Activated T-helper 2 cell treated with anti-CD3 and anti-CD28 coated beads, Interferon-gamma antibody, Interleukin-2, Interleukin-4, amounts not matched to agents 10 μg/mL and 5 μg/mL and 100 μg/mL, durations not matched to agents 14 hours and 24 hours and 36 hours (primary cell): ENCODE measurements around the gene KRT23. TPM values are rescaled to one million over a fixed set of nuclear protein-coding genes. Genes with fewer than 3 reads are reported as not detected.

ENCODE experiments used
- DNase-seq: peaks from one replicate; pipeline ENCODE4 v3.0.0; 2021; ENCODE audit warnings: low spot score
- H3K27ac Mint-ChIP-seq: one replicate; pipeline ENCODE4 v1.8.0; 2021; ENCODE audit warnings: mixed read lengths
- H3K27me3 Mint-ChIP-seq: one replicate; pipeline ENCODE4 v1.8.0; 2021; ENCODE audit warnings: low read depth, mixed read lengths
- H3K36me3 Mint-ChIP-seq: one replicate; pipeline ENCODE4 v1.8.0; 2021; ENCODE audit warnings: low read depth, mixed read lengths
- H3K4me1 Mint-ChIP-seq: one replicate; pipeline ENCODE4 v1.8.0; 2021; ENCODE audit warnings: low read depth, mixed read lengths
- H3K4me3 Mint-ChIP-seq: one replicate; pipeline ENCODE4 v1.8.0; 2021; ENCODE audit warnings: low read depth, mild to moderate bottlenecking, moderate library complexity, mixed read lengths
- H3K9me3 Mint-ChIP-seq: one replicate; pipeline ENCODE4 v1.8.0; 2021; ENCODE audit warnings: mixed read lengths
- intact Hi-C: fragments of 100-400 bp; cut with micrococcal nuclease; formaldehyde crosslinking; loops from one replicate; pipeline ENCODE4 v1.15.1; 2023
- total RNA-seq: library from RNA; stranded (reverse); gene quantifications from 2 replicates; pipeline ENCODE4 v1.2.3, GENCODE V29; 2022

The KRT23 gene
- total RNA-seq, 1 donor from 2014 or later: not detected

- H3K27ac Mint-ChIP-seq: no peak overlapping the region
- H3K4me3 Mint-ChIP-seq: no peak overlapping the region
- H3K27me3 Mint-ChIP-seq: peaks cover 25% of the 10 kb centered on the region
- H3K4me1 Mint-ChIP-seq: peaks cover 2% of the 10 kb centered on the region
- H3K36me3 Mint-ChIP-seq: no peaks in the 10 kb centered on the region
- DNase-seq: no peak
- intact Hi-C loops: no loop called here
- no peaks in the 10 kb centered on the region for H3K9me3 Mint-ChIP-seq
Observed at GRCh38 chr17:40896916-40897455, 40.5 kb downstream of the KRT23 start.

GRCh38 chr17:40895106-40895730 is 42.2 kb downstream of the KRT23 start:
- no peak overlapping the region for H3K27ac Mint-ChIP-seq
- H3K27me3 Mint-ChIP-seq: peaks cover 25% of the 10 kb centered on the region
- no peaks in the 10 kb centered on the region for H3K36me3 Mint-ChIP-seq
- DNase-seq: no peak
- no peaks in the 10 kb centered on the region for H3K9me3 Mint-ChIP-seq
- intact Hi-C loops: no loop called here
- H3K4me1 Mint-ChIP-seq: no peaks in the 10 kb centered on the region
- no peak overlapping the region for H3K4me3 Mint-ChIP-seq

DNA sequence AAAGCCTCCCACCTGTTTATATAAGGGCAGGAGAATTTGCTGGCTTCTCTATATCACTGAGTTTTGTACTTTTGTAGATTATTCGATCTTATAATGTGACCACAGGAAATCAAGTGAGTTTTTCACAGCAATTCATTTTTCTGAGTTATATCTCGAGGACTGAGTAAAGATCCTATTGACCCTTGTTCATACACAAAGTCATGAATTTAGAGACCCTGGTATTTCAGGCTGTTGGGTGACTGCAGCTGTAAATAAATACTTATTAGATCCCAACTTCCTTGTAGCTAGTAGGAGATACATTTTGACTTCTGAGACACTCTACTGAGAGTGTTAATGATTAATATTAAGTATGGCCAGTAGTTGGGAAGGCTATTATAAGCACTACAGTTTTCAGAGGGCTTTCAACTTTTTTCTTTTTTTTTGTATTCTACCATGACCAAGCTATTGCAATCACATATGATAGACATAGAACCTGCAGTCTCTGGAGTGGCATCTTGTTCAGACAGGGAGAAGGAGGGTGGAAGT is 49.2 kb downstream of the KRT23 start:
- Mint-ChIP-seq H3K4me1 (no peaks in the 10 kb centered on the region), H3K36me3 (no peaks in the 10 kb centered on the region), H3K27me3 (peaks cover 35% of the 10 kb centered on the region), H3K9me3 (no peaks in the 10 kb centered on the region), H3K4me3 (no peak overlapping the region), H3K27ac (no peak overlapping the region)
- no peak for DNase-seq
- intact Hi-C loops: no loop called here

GRCh38 chr17:40886090-40886489 is 51.4 kb downstream of the KRT23 start:
- DNase-seq: no peak
- H3K4me3 Mint-ChIP-seq: no peak overlapping the region
- H3K9me3 Mint-ChIP-seq: no peaks in the 10 kb centered on the region

GRCh38 chr17:40884708-40885512 is 52.5 kb downstream of the KRT23 start, which contains the start of gene KRT20:
Gene KRT20 (minus strand): TSS chr17:40885242. CDS start chr17:40885185, 57 bp downstream.
- no peak within 1 kb of the TSS for H3K4me3 Mint-ChIP-seq
- no peak within 1 kb of the TSS for H3K27ac Mint-ChIP-seq
- H3K27me3 Mint-ChIP-seq: peaks cover 47% of the 10 kb centered on the region
- H3K9me3 Mint-ChIP-seq: no peaks in the 10 kb centered on the region
- no peaks in the 10 kb centered on the region for H3K4me1 Mint-ChIP-seq
- no peaks in the 10 kb centered on the region for H3K36me3 Mint-ChIP-seq
- intact Hi-C loops: no loop called here
- DNase-seq: no peak

More at GRCh38 chr17:40886090-40886489, 51.4 kb downstream of the KRT23 start:
- peaks cover 44% of the 10 kb centered on the region for H3K27me3 Mint-ChIP-seq
- H3K36me3 Mint-ChIP-seq: no peaks in the 10 kb centered on the region
- intact Hi-C loops: no loop called here
- H3K27ac Mint-ChIP-seq: no peak overlapping the region
- H3K4me1 Mint-ChIP-seq: no peaks in the 10 kb centered on the region

- intact Hi-C loops: no loop called here
- DNase-seq: no peak
- no peaks in the 10 kb centered on the region for H3K9me3 Mint-ChIP-seq
- H3K36me3 Mint-ChIP-seq: no peaks in the 10 kb centered on the region
- no peak overlapping the region for H3K4me3 Mint-ChIP-seq
- H3K4me1 Mint-ChIP-seq: no peaks in the 10 kb centered on the region
- H3K27me3 Mint-ChIP-seq: peaks cover 43% of the 10 kb centered on the region
- H3K27ac Mint-ChIP-seq: no peak overlapping the region
Observed at GRCh38 chr17:40883626-40884334, 53.7 kb downstream of the KRT23 start.

- no peak overlapping the region for H3K4me3 Mint-ChIP-seq
- intact Hi-C loops: no loop called here
- no peaks in the 10 kb centered on the region for H3K9me3 Mint-ChIP-seq
Observed at GRCh38 chr17:40883031-40883430, 54.4 kb downstream of the KRT23 start.

GRCh38 chr17:40879026-40879425 is 58.4 kb downstream of the KRT23 start:
- H3K9me3 Mint-ChIP-seq: no peaks in the 10 kb centered on the region
- no peak overlapping the region for H3K4me3 Mint-ChIP-seq
- no peak overlapping the region for H3K27ac Mint-ChIP-seq
- no peaks in the 10 kb centered on the region for H3K36me3 Mint-ChIP-seq
- H3K27me3 Mint-ChIP-seq: peaks cover 29% of the 10 kb centered on the region
- DNase-seq: no peak
- no peaks in the 10 kb centered on the region for H3K4me1 Mint-ChIP-seq
- intact Hi-C loops: no loop called here

More at GRCh38 chr17:40883031-40883430, 54.4 kb downstream of the KRT23 start:
- Mint-ChIP-seq H3K36me3 (no peaks in the 10 kb centered on the region), H3K4me1 (no peaks in the 10 kb centered on the region), H3K27ac (no peak overlapping the region), H3K27me3 (peaks cover 37% of the 10 kb centered on the region)
- no peak for DNase-seq

- peaks cover 24% of the 10 kb centered on the region for H3K27me3 Mint-ChIP-seq
- H3K27ac Mint-ChIP-seq: no peak overlapping the region
- intact Hi-C loops: no loop called here
- H3K4me3 Mint-ChIP-seq: no peak overlapping the region
- H3K9me3 Mint-ChIP-seq: no peaks in the 10 kb centered on the region
- no peak for DNase-seq
- H3K4me1 Mint-ChIP-seq: no peaks in the 10 kb centered on the region
- no peaks in the 10 kb centered on the region for H3K36me3 Mint-ChIP-seq
Observed at GRCh38 chr17:40878044-40878443, 59.4 kb downstream of the KRT23 start.

DNA sequence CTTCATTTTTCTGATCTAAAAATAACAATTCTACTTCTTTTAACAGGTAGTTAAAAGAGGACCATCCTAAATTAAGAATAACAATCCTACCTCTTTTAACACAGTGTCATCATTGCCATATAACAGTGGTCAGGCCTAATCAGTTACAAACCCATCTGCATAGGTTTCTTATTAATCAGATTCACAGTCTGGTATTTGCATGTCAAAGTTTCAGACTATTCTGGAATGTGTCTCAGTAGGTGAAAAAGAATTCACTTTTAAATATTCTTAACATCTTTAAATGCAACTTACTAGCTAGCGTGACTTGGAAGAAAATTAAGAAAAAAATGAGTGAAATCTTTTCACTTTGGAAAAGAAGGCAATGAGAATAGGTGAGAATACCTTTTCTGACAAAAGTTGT is 63.6 kb downstream of the KRT23 start:
- H3K36me3 Mint-ChIP-seq: no peaks in the 10 kb centered on the region
- no peak for DNase-seq
- no peaks in the 10 kb centered on the region for H3K9me3 Mint-ChIP-seq
- H3K4me3 Mint-ChIP-seq: no peak overlapping the region
- H3K4me1 Mint-ChIP-seq: no peaks in the 10 kb centered on the region
- intact Hi-C loops: no loop called here
- no peak overlapping the region for H3K27ac Mint-ChIP-seq
- peaks cover 29% of the 10 kb centered on the region for H3K27me3 Mint-ChIP-seq

GRCh38 chr17:40873255-40873654 is 64.2 kb downstream of the KRT23 start:
- Mint-ChIP-seq H3K27ac (no peak overlapping the region), H3K36me3 (no peaks in the 10 kb centered on the region), H3K4me3 (no peak overlapping the region), H3K4me1 (no peaks in the 10 kb centered on the region), H3K27me3 (peaks cover 30% of the 10 kb centered on the region), H3K9me3 (no peaks in the 10 kb centered on the region)
- DNase-seq: no peak
- intact Hi-C loops: no loop called here
